OCI-LY7 (cell line): ENCODE measurements around the gene PAX3. TPM values are rescaled to one million over a fixed set of nuclear protein-coding genes. Genes with fewer than 3 reads are reported as not detected.

Experiments
- BruUV-seq: library from RNA; stranded (reverse); fragments of 400-500 nt; replicated peaks from 2 replicates; lab custom pipeline; 2021; lab: Mats Ljungman, UMichigan
- CTCF ChIA-PET: fragments of 300-600 bp; sonication (Branson Sonifier 250); formaldehyde crosslinking; loops from one replicate; lab custom pipeline; 2022; ENCODE audit warnings: antibody characterized with exemption; ENCODE audit not compliant: unreplicated experiment; lab: Charles Lee
- POLR2A ChIA-PET: fragments of 300-600 bp; sonication (Branson Sonifier 250); formaldehyde crosslinking; loops from one replicate; lab custom pipeline; 2022; ENCODE audit warnings: antibody characterized with exemption; lab: Charles Lee
- DNase-seq: peaks from one replicate; pipeline ENCODE4 v3.0.0-alpha.2; 2015; ENCODE audit warnings: low spot score
- H2AFZ ChIP-seq: fragments of 200-600 bp; sonication (generic), shearing (Covaris generic); 2 replicates; pipeline ENCODE4 v1.6.1; 2014; ENCODE audit warnings: mild to moderate bottlenecking, antibody characterized with exemption, low read length, moderate library complexity
- H3K27ac ChIP-seq: fragments of 200-600 bp; sonication (generic); 2 replicates; pipeline ENCODE4 v1.5.1; 2014; ENCODE audit warnings: mixed run types, low read depth, mild to moderate bottlenecking, moderate library complexity, low read length, inconsistent platforms; ENCODE audit not compliant: poor library complexity, severe bottlenecking
- H3K36me3 ChIP-seq: fragments of 200-600 bp; sonication (generic); 2 replicates; pipeline ENCODE4 v1.6.1; 2014; ENCODE audit warnings: mild to moderate bottlenecking, antibody characterized with exemption, low read length, moderate library complexity, mixed read lengths; ENCODE audit not compliant: insufficient read depth
- H3K4me1 ChIP-seq: fragments of 200-600 bp; sonication (generic); 2 replicates; pipeline ENCODE4 v1.5.1; 2014; ENCODE audit warnings: mild to moderate bottlenecking, low read length; ENCODE audit not compliant: insufficient read depth, poor library complexity, severe bottlenecking
- H3K4me2 ChIP-seq: fragments of 200-600 bp; sonication (generic); 2 replicates; pipeline ENCODE4 v1.6.1; 2014; ENCODE audit warnings: mild to moderate bottlenecking, low read length
- H3K4me3 ChIP-seq: fragments of 200-600 bp; sonication (generic); 2 replicates; pipeline ENCODE4 v1.5.1; 2014; ENCODE audit warnings: mild to moderate bottlenecking, low read depth, low read length; ENCODE audit not compliant: poor library complexity, severe bottlenecking
- H3K79me2 ChIP-seq: fragments of 200-600 bp; sonication (generic); 2 replicates; pipeline ENCODE4 v1.6.1; 2016; ENCODE audit warnings: low read depth, mild to moderate bottlenecking, low read length, moderate library complexity, mixed read lengths; ENCODE audit not compliant: insufficient read depth
- H3K9me2 ChIP-seq: fragments of 200-600 bp; sonication (generic); 2 replicates; pipeline ENCODE4 v1.6.1; 2016; ENCODE audit warnings: mild to moderate bottlenecking, low read length, mixed read lengths; ENCODE audit not compliant: insufficient read depth
- H3K9me3 ChIP-seq: fragments of 200-600 bp; sonication (generic); 2 replicates; pipeline ENCODE4 v1.6.1; 2014; ENCODE audit warnings: mild to moderate bottlenecking, mixed run types, low read length, mixed read lengths
- H4K20me1 ChIP-seq: fragments of 200-600 bp; sonication (generic); 2 replicates; pipeline ENCODE4 v1.6.1; 2014; ENCODE audit warnings: mild to moderate bottlenecking, antibody characterized with exemption, low read length, moderate library complexity, mixed read lengths; ENCODE audit not compliant: insufficient read depth
- EZH2phosphoT487 ChIP-seq: fragments of 200-600 bp; sonication (generic); IDR thresholded peaks from 2 replicates; pipeline ENCODE4 v1.6.1; 2018; ENCODE audit warnings: low read depth, borderline replicate concordance, mild to moderate bottlenecking, mixed run types, antibody characterized with exemption, low read length, moderate library complexity, mixed read lengths
- intact Hi-C: fragments of 100-400 bp; cut with micrococcal nuclease; formaldehyde crosslinking; loops from one replicate; pipeline ENCODE4 v1.10.0; 2022; ENCODE audit not compliant: unreplicated experiment
- total RNA-seq, 2 experiments: library from RNA; depleted of rRNA in 1 of 2; stranded (reverse); fragments of >200 nt in 1 of 2; shearing (Covaris generic) in 1 of 2; gene quantifications; 2 replicates each; pipeline ENCODE4 v1.2.3, GENCODE V29; 2014 to 2022
- TF ChIP-seq, protein P1 (sequence below): fragments of 200-600 bp; sonication (generic); conservative IDR thresholded peaks from 2 replicates; pipeline ENCODE4 v1.5.1; 2014; ENCODE audit warnings: mild to moderate bottlenecking, antibody characterized with exemption, low read length, moderate library complexity, mixed read lengths

PAX3 gene
- total RNA-seq, 2 experiments from 2014 or later: not detected

DNA sequence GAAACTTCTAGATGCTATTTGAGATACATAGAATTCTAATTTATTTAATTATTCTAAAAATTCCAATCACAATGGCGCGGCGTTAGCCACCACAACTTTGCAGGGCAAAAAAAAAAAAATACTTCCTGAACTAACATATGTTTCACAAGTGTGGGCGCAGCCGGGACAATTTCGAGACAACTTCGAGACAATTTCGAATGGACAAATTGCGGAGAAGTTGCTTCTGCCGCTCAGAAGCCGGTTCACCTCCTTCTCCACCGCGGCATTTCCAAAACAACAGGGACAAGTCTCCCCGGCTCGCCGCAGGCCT lies 842 bp downstream of the PAX3 start:
- DNase-seq: no peak
- Histone ChIP-seq H3K36me3 (no peaks in the 10 kb centered on the region), H3K4me3 (no peak overlapping the region), H3K4me1 (no peaks in the 10 kb centered on the region), H2AFZ (no peak overlapping the region), H3K4me2 (no peak overlapping the region), H3K27ac (no peak overlapping the region), H3K9me2 (no peaks in the 10 kb centered on the region), H3K9me3 (no peaks in the 10 kb centered on the region), H4K20me1 (no peaks in the 10 kb centered on the region), H3K79me2 (no peaks in the 10 kb centered on the region)
- ChIA-PET CTCF (no interaction called here), POLR2A (no interaction called here)
- no TSS peak for BruUV-seq
- TF ChIP-seq EZH2phosphoT487: no peak
- TF ChIP-seq, protein P1, sequence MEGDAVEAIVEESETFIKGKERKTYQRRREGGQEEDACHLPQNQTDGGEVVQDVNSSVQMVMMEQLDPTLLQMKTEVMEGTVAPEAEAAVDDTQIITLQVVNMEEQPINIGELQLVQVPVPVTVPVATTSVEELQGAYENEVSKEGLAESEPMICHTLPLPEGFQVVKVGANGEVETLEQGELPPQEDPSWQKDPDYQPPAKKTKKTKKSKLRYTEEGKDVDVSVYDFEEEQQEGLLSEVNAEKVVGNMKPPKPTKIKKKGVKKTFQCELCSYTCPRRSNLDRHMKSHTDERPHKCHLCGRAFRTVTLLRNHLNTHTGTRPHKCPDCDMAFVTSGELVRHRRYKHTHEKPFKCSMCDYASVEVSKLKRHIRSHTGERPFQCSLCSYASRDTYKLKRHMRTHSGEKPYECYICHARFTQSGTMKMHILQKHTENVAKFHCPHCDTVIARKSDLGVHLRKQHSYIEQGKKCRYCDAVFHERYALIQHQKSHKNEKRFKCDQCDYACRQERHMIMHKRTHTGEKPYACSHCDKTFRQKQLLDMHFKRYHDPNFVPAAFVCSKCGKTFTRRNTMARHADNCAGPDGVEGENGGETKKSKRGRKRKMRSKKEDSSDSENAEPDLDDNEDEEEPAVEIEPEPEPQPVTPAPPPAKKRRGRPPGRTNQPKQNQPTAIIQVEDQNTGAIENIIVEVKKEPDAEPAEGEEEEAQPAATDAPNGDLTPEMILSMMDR: no peak
- intact Hi-C loops: no loop called here

DNA sequence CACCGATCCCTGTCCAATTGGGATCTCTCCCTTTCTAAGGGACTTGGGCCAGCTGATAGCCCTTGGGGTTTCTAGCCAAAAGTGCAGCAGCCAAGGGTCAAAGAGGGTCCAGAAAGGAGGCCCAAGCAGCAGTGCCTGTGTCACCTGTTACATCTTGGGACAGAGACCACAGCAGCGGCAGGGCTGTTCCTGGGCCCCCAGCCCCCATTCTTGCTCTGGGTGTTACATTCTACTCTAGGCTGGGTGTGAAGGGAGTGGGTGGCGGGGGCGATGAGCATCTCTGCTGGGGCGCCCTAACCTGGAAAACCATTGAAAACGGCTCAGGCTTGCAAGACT lies 1.2 kb downstream of the PAX3 start:
- no TSS peak for BruUV-seq
- POLR2A ChIA-PET: no interaction called here
- no peak overlapping the region for H3K4me3 ChIP-seq
- H3K9me3 ChIP-seq: no peaks in the 10 kb centered on the region
- H3K79me2 ChIP-seq: no peaks in the 10 kb centered on the region
- TF ChIP-seq, protein P1: no peak
- TF ChIP-seq EZH2phosphoT487: no peak
- intact Hi-C loops: loop anchor here (2.0 kb wide), 1 partner anchor 31 kb away; no protein-coding TSS in a partner anchor
- no peaks in the 10 kb centered on the region for H3K4me1 ChIP-seq
- CTCF ChIA-PET: no interaction called here
- DNase-seq: no peak
- no peak overlapping the region for H3K4me2 ChIP-seq
- no peaks in the 10 kb centered on the region for H3K36me3 ChIP-seq
- H2AFZ ChIP-seq: no peak overlapping the region
- no peaks in the 10 kb centered on the region for H4K20me1 ChIP-seq
- no peaks in the 10 kb centered on the region for H3K9me2 ChIP-seq
- no peak overlapping the region for H3K27ac ChIP-seq

GRCh38 chr2:222296911-222297599 lies 1.7 kb downstream of the PAX3 start:
- Histone ChIP-seq H3K36me3 (no peaks in the 10 kb centered on the region), H4K20me1 (no peaks in the 10 kb centered on the region), H3K4me2 (no peak overlapping the region), H3K27ac (no peak overlapping the region), H3K4me3 (no peak overlapping the region), H3K9me2 (no peaks in the 10 kb centered on the region), H3K4me1 (no peaks in the 10 kb centered on the region), H2AFZ (no peak overlapping the region), H3K79me2 (no peaks in the 10 kb centered on the region), H3K9me3 (no peaks in the 10 kb centered on the region)
- no TSS peak for BruUV-seq
- DNase-seq: no peak
- POLR2A ChIA-PET: no interaction called here
- CTCF ChIA-PET: no interaction called here
- intact Hi-C loops: loop anchor here (2.0 kb wide), 1 partner anchor 32 kb away; no protein-coding TSS in a partner anchor
- TF ChIP-seq, protein P1: no peak
- TF ChIP-seq EZH2phosphoT487: no peak
